HT1080 (cell line): ENCODE data around the gene FCN2. TPM values are rescaled to one million over a fixed set of nuclear protein-coding genes. Genes with fewer than 3 reads are reported as not detected.

Source experiments
- DNase-seq: peaks from one replicate; pipeline ENCODE4 v3.0.0-alpha.2; 2015; ENCODE audit warnings: low read depth
- total RNA-seq: library from RNA; depleted of rRNA; stranded (reverse); fragments of >200 nt; shearing (Covaris generic); gene quantifications from 2 replicates; pipeline ENCODE4 v1.2.3, GENCODE V29; 2014

Gene FCN2
- total RNA-seq, 1 experiment from 2014 or later: not detected

DNA sequence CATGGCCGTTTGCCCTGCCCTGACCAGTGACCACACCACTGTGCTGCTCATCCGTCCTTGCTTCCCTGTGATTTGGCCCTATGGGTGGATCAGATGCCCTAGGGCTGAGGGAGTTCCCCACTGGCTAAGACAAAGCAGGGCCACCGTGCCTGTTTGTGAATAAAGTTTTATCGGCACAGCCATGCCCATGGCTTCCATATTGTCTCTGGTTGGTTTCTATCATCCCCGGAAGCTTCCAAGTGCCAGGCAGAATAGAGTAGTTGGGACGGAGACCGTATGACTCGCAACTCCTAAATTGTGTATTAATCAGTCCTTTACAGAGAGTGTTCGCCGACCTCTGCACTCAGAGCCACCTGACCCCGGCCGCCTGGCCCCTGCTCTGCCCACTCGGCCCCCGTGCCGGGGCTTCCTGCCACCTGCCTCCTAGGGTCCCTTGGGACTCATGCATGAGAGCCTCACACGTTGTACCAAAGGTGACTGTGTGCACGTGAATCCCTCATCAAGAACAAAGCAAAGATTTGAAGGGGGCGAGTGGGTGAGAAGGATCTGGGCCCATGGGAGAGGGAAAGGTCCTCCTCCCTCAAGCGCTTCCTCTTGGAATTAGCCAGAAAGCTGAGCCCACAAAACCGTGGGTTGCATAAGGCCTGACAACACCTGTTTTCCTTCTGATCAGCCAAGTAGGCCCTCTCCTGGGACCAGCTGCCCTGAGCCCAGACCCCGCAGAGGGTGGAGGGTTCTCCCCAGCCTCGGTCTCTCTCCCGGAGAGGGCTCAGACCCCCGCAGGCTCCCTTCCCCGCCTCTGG lies 11.7 kb upstream of the FCN2 start:
- no peak for DNase-seq

DNA sequence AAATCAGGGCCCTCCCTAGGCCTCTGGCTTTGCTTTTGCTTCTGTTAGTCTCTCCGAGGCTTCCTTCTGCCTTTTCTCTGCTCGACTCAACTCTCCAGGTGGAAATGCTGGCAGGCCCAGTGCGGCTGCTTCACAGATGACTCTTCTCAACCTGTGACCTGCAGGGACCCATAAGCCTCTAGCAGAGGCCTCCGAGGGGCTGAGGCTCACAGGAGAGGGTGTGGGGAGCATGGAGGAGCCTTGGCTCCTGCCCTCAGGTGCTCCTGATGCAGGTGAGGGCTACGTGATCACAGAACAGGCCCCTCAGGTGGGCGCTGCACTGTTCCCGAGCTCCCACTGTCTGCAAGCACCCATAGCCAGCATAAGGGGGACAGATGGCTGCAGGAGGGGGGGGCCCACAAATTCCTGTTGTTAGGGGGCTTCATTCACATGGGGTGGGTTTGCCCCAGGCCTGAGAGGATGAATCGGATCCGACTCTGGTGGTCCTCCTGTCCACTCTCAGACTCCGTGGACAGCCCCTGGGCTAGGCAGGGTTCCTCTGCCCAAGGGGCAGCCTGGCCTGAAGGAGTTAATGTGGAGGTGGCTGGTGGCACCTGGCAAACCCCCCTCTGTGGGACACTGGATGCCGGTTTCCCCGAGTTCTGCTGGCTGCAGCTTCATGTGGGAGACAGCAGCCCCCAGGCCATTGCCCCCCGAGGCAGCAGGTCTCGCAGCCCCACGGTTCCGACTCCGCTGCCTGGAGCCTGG lies 10.9 kb upstream of the FCN2 start:
- no peak for DNase-seq

DNA sequence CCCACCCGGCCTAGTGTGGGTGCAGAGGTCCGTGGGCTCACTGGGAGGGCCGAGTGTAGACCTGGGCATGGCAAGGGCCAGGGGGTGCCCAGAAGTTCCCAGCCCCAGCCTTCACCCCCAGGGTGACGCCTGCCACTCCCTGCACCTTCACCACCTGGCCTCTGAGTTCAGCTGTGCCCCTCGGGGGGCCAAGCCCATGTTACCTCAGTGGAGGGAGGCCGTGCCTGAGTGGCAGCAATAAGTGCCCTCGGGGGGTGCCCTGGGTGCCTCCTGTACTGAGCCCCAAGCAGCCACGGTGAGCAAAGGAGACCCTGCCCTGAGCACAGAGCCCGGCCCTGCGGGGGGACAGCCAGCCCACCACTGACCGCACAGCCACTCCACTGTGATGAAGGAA lies 10.3 kb upstream of the FCN2 start:
- no peak for DNase-seq

DNA sequence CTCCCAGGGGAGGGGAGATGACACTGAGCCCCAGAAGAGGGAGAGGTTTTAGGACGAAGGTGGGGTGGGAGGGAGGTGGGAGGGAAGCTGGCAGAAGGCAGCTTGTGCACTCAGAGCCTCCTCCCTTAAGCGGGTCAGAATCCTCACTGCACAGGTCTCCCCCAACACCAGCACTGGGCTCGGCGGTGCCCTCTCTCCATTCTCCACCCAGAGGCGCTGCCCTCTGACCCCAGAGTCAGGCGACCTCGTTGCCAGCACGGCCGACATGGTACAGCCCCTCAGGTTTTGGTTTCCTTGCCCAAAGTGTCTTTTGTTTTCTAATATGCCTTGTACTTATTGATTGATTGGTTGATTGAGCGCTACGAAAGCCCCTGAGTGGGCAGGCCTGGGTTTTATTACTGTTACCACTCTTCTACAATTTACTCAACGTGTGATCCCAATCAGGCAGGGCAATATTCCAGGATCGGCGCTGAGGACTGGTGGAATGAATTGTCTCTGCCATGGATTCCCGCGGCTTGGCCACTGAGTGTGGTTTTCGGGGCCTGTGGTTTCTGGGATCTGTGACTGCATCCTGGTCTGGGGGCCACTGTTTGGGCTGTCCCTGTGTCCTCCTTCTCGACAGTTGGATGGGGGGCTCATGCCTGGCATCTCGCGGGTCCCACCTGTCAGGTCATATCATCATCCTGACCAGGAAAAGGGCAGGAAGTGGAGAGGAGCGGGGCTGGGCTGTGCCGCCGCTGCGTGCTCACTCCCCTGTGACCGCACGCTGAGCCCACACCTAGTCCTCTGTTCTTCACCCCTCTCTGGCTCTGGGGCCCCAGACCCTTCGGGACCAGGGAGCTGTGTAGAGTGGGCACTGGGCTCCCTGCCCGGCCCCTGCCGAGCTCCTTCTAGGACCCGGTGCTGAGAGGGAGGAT lies 9.6 kb upstream of the FCN2 start:
- peak; percentile 42 for DNase-seq

DNA sequence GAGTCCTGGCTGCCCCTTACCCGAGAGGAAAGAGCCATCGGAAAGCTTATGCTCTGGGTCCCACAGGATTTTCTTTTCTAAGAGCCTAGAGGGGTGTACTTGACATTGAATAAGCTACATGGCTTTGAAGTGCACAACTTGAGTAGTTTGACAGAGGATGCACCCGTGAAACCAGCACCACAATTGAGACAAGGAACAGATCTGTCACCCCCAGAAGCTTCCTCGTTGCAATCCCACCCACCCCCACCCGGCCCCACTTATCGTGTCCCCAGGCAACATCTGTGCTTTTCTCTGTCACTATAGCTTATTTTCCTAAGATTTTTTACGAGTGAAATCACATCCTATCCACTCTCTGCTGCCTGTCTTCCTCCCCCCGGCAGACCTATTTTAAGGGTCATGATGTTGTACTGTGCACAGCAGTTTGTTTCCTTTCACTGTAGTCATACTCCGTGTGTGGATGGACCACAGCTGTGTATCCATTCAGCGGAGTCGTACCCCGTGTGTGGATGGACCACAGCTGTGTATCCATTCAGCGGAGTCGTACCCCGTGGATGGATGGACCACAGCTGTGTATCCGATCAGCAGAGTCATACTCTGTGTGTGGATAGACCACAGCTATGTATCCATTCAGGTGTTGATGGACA lies 8.8 kb upstream of the FCN2 start:
- no peak for DNase-seq

DNA sequence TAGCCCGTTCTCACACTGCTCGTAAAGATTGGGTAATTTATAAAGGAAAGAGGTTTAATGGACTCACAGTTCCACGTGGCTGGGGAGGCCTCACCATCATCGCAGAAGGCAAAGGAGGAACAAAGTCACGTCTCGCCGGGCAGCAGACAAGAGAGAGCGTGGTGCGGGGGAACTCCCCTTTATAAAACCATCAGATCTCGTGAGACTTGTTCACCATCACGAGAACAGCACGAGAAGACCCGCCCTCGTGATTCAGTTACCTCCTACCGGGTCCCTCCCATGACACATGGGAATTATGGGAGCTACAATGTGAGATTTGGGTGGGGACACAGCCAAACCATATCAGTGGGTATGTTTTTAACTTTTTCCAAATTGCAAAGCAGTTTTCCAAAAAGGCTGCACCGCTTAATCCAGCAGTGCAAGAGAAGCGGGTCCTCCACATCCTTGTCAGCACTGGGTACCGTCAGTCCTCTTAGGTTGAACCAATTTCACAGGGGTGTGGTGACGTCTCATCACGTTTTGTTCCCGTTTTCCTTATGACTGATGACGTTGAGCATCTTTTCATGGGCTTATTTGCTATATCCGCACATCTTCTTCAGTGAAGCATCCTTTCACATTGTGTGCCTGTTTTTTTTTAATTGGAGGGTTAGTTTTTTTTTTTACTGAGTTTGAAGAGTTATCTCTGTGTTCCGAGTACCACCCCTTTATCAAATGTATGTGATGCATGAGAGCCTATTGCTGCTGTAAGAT lies 8.0 kb upstream of the FCN2 start:
- peak; percentile 88 for DNase-seq

DNA sequence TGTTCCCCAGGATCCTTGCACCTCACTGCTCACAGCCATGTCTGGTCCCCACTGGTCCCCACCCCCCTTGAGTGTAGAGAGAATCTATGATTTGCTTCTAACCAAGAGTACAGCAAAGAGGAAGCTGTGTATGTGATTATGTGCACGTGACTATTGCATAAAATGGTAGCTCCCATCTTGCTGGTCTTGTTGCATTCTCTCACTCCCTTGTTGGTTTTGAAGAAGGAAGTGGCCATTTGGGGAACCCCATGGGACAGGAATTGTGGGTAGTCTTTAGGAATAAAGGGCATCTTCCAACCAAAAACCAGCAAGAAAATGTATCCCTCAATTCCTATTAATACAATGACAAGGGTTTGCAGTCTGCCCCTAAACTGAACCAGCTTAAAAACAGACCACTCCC lies 5.2 kb upstream of the FCN2 start:
- no peak for DNase-seq

DNA sequence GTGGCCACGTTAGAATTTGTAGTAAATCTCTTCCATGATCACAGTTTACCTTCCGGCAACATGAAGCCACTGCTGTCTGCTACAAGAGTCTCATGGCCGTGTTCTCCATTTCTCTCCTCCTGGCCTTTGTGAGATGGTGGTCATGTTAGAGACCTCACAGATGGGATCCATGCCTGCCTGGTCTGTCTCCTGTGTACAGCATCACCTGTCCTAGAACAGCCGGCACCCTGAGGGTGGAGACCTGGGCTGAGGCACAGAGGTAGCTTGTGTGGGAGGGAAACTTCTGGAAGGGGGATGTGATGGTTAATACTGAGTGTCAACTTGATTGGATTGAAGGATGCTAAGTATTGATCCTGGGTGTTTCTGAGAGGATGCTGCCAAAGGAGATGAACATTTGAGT lies 3.1 kb upstream of the FCN2 start:
- DNase-seq: no peak

DNA sequence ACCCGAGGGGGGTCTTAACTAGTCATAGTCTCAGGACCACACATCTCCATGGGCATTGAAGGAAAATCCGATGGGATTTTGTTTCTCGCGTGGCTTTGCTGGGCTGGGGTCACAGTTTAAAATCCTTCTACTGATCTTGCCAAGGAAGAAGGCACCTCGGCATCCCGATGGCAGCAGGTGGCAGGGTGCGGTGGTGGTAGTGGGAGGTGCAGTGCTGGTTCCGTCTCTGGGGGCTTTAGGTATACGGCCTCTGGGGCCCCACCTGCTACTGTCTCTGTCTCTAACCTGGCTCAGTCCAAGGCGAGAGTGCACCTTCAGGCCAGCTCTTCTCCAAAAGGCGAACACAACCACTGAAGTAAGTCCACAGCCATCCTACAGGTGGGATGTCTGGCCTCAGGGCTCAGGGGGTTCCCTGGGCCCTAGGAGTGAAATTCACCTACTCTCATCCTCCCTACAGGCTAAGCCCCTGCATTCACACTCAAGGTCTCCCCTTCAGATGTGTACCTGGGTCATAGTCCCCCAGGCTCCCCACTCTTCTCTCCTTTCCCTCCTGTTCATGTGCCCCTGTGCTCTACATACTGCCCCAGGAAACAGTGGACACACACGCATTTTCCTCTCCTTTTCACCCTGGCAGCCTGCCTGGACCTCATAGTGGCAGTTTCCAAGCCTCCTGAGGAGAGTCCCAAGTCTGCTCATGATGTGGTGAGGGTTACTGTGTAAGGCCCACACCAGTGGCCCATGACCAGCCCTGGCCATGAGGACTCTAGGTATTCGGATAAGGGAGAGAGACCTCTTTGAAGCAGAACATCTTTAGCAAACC lies 736 bp upstream of the FCN2 start:
- DNase-seq: no peak

DNA sequence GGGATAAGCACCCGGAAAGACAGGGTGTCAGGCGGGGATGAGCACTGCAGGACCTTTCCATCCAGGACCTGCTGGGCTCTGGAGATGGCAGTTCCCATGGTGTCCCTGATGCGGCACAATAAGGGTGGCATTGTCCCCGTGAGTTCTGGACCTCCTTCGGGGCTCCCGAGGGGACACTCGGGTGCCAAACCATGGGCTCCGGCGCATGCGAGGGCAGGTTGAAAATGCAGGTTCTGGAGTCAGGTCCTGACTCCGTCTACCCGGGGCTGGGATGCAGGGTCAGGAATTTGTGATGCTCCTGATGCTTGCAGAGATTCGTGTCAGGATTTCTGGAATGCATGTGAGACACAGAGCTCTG lies 682 bp downstream of the FCN2 start:
- DNase-seq: no peak

DNA sequence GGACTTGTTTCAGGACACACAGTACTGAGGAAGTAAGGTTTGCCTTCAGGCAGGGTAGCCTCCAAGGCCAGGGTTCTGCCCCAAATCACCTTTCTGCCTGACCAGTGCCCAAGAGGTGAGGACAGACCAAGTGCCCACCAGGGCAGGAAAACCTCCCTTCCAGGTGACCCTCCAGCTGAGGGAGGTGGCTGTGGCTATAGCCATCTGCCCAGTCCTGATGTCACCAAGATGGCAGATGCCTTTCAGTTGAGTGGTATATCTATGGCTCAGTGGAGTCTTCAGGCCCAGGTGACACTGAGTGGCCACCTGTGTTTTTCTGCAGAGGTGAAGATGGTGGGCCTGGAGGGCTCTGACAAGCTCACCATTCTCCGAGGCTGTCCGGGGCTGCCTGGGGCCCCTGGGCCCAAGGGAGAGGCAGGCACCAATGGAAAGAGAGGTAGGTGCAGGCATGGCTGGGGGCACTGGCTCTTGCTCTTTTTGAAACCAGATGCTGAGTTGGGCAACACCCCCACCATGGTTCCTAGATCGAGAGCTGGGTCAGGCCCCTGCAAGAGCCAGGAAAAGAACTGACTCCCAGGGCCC lies 1.7 kb downstream of the FCN2 start:
- DNase-seq: no peak

DNA sequence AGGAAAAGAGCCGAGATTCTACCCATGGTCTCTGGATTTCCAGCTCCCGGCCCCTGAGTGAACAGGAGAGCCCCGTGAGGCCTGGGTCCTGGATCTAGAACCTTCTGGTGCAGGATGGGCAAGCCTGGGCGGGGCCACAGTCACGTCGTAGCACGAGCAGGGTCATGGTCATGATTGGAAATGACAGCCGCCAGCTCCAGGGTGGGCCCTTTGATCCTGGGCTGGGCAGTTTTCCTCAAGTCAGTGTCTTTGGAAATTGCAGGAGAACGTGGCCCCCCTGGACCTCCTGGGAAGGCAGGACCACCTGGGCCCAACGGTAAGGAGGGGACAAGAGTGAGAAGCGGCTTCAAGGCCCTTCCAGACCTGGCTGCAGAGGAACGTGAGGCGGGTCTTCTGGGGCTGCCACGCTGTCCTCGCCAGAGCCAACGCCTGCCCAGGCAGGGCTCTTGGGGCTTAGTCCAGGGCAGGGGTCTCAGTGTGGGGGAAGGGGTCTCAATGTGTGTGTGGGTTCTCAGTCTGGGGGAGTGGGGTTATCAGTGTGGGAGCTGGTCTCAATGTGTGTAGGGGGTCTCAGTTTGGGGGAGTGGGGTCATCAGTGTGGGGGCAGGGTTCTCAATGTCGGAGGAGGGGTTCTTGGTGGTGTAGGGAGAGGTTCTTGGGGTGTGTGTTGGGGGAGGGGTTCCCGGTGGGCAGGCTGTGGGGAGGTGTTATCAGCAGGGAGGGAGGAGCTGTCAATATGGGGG lies 2.6 kb downstream of the FCN2 start:
- DNase-seq: no peak

DNA sequence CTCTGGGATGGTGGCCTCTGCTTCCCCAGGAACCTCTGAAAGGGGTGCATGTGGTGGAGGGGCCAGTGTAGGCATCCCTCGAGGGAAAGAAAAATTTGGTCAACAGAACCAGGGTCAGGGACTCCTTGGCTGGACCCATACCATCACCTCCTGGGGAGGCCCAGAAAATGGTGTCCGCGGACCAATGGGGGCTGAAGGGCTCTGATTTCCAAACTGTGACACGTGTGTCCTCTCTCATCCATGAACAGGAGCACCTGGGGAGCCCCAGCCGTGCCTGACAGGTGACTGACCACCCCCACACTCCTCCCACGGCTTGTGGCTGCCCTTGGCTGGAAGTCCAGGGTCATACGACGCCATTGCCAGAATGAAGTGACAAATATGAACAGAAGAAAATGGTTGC lies 3.9 kb downstream of the FCN2 start:
- DNase-seq: no peak

DNA sequence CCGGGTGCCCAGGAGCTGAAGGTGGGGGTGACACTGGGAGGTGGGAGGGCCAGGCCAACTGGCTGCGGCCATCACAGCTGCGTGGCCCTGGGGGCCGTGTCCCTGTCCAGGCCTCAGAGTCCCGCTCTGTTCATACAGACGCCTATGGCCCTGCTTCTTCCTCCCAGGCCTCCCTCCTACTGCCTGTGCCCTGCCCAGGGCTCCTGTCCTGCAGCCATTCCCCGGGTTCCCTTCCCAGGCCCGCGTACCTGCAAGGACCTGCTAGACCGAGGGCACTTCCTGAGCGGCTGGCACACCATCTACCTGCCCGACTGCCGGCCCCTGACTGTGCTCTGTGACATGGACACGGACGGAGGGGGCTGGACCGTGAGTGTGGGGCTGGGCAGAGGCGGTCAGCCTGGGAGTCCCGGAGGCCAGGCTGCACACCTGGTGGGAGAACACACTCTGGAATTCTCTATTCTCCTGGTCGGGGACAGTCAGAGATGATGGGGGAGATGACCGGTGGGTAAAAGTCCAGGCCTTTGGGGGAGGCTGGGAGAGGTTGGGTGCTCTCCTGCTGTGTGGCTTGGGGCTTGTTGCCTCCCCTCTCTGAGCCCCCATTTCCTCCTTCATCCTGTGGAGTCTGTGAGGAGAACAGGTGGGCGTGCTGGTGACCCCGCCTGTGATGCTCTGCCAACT lies 4.5 kb downstream of the FCN2 start:
- DNase-seq: no peak

DNA sequence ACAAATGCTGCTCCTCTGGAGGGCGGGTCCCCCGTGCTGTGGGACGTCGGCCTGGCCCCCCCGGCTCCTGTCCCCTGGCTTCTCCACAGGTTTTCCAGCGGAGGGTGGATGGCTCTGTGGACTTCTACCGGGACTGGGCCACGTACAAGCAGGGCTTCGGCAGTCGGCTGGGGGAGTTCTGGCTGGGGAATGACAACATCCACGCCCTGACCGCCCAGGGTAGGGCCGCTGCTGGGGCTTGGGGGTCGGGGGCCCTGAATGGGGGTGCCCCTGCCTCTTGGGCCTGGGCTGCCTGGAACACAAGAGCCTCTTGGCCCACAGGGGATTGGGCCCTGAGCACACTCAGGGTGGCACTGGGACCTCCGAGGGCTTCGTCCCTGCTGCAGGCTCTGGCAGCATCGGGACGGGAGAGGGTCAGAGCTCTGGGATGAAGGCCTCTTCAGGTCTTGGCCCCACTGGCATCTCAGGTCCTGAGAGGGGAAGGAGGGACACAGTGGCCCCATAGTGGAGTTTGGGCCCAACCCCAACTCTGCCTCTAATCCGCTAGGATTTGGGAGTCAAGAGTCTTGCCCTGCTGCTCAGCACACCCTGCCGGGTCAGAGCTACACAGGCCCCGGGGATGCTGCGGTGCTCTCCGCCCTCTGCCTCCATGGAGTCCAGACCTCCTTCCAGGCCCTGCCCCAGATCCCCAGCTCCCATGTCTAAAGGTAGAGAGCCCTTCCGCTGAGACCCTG lies 5.2 kb downstream of the FCN2 start:
- no peak for DNase-seq

DNA sequence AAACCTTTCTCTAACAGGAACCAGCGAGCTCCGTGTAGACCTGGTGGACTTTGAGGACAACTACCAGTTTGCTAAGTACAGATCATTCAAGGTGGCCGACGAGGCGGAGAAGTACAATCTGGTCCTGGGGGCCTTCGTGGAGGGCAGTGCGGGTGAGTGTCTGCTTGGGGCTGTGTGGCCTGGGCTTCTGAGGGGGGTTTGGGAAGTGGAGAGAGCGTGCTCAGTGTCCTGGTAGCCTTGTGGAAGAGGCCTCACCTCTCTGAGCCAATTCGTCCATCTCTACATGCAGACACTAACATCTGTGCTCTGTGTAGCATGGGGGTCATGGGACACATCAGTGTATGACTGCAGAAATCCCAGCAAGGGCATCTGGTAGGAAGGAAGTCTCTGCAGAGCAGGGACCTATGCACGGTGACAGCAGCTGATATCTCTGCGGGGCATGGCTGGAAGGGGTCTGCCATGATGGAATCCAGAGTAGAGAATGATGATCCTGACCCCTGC lies 5.9 kb downstream of the FCN2 start:
- no peak for DNase-seq

DNA sequence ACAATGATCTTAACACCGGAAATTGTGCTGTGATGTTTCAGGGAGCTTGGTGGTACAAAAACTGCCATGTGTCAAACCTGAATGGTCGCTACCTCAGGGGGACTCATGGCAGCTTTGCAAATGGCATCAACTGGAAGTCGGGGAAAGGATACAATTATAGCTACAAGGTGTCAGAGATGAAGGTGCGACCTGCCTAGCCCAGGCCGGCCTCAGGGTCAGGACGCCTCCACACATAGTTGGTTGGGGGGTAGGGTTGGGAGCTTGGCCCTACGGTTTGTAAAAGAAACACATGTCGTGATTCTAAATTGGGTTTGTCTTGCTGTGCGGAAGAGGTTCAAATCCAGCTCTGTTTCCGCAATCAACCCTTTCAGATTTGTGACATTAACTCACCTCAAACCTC lies 6.6 kb downstream of the FCN2 start:
- no peak for DNase-seq
